ENCODE measurements around the gene FHIT.

- TF ChIP-seq, protein P1, sequence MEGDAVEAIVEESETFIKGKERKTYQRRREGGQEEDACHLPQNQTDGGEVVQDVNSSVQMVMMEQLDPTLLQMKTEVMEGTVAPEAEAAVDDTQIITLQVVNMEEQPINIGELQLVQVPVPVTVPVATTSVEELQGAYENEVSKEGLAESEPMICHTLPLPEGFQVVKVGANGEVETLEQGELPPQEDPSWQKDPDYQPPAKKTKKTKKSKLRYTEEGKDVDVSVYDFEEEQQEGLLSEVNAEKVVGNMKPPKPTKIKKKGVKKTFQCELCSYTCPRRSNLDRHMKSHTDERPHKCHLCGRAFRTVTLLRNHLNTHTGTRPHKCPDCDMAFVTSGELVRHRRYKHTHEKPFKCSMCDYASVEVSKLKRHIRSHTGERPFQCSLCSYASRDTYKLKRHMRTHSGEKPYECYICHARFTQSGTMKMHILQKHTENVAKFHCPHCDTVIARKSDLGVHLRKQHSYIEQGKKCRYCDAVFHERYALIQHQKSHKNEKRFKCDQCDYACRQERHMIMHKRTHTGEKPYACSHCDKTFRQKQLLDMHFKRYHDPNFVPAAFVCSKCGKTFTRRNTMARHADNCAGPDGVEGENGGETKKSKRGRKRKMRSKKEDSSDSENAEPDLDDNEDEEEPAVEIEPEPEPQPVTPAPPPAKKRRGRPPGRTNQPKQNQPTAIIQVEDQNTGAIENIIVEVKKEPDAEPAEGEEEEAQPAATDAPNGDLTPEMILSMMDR (IDR thresholded peaks at IDR 0.05; ENCODE audit: low read depth, low read length), result no peak
- no peak for TF ChIP-seq EZH2phosphoT487 (IDR thresholded peaks at IDR 0.05; ENCODE audit: low read depth)
Measured at GRCh38 chr3:60045686-60046085, 1205.6 kb downstream of the FHIT start.
